Measurements from ENCODE around the gene P4HB. TPM values are rescaled to one million over a fixed set of nuclear protein-coding genes. Genes with fewer than 3 reads are reported as not detected.

Gene P4HB
- total and polyA plus RNA-seq, 2 of the 4 experiments (the other 2 are of a cell fraction), result 599 to 932 TPM

DNA sequence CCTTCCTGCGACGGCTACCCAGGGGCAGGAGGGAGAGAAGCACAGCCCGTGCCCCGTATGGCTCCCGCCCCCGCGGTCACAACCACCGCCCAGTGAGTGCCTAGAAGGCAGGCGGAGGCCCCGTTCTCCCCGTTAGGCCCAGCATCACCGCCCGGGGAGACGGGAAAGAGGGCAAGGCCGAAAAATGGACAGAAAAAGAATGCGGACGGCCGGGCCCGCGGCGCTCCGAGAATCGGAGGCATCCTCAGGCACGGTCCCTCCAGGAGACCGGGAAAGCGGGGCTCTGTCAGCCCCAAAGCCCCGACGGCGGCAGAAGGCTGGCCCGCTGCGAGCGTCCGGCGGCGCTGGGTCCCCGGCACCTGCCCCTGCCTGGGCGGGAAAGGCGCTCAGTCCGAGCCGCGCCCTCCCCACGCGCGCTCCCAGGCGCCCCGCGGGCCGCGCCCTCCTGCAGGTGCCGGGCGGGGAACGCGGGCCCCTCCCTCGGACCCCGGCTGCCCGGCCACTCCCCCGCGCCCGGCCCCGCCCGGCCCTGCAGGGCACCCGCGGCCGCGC is 27.7 kb downstream of the P4HB start:
- peak overlapping the region; percentile 93 for H3K9ac ChIP-seq (ENCODE audit: low read depth, low read length)
- peak overlapping the region; percentile 53 for H2BK120ac ChIP-seq (ENCODE audit: low read depth, low read length)
- H3K9me1 ChIP-seq (ENCODE audit: insufficient read depth, low read length), result peaks cover 28% of the 10 kb centered on the region
- WGBS, 2 experiments (ENCODE audit: extremely low coverage in 2 of 2, insufficient read length in 1 of 2), result 0% methylated on average over 23 of the region's 65 CpGs; no CpG with 5 or more reads in 1 of the 2 experiments
- peak overlapping the region; percentile 87 for H3K4me3 ChIP-seq (ENCODE audit: insufficient read depth, low read depth, low read length)
- H3K23ac ChIP-seq (ENCODE audit: low read depth, low read length), result peak overlapping the region; percentile 97
- H2AK9ac ChIP-seq (replicated peaks; ENCODE audit: low read depth, low read length, poor library complexity), result peak overlapping the region; percentile 98
- in situ Hi-C loops (cut with MboI; ENCODE audit: low sequenced_read_pairs) (no loop called here), dilution Hi-C loops (cut with HindIII; ENCODE audit: low sequenced_read_pairs, unreplicated experiment) (no loop called here), intact Hi-C loops (cut with micrococcal nuclease) (no loop called here)
- H4K91ac ChIP-seq (ENCODE audit: insufficient read depth, low read depth, low read length), result peak overlapping the region; percentile 91
- H3K4me2 ChIP-seq (ENCODE audit: low read depth, low read length), result peak overlapping the region; percentile 99
- peaks cover 29% of the 10 kb centered on the region for H4K20me1 ChIP-seq (ENCODE audit: insufficient read depth, low read length)
- H3K9me3 ChIP-seq (ENCODE audit: control insufficient read depth, insufficient read depth, low read length), result no peaks in the 10 kb centered on the region
- peak overlapping the region; percentile 55; the same call in 1 of the 2 replicates for H3K56ac ChIP-seq (ENCODE audit: extremely low read depth, insufficient read depth, low read length)
- 0 out of 2 replicates have a peak overlapping the region, but pooled peaks have one; percentile 14 for H2BK20ac ChIP-seq (ENCODE audit: low read depth, low read length)
- no peak for TF ChIP-seq ELK1 (IDR thresholded peaks at IDR 0.05; ENCODE audit: borderline replicate concordance, low read depth, low read length)
- TF ChIP-seq BHLHE40 (IDR thresholded peaks at IDR 0.05; ENCODE audit: low read depth, low read length), result peak; percentile 21; the same call in 1 of the 2 replicates
- TF ChIP-seq NFE2L2 (IDR thresholded peaks at IDR 0.05; ENCODE audit: low read depth, low read length), result no peak
- TF ChIP-seq RAD21 (IDR thresholded peaks at IDR 0.05; ENCODE audit: low read length), result no peak
- no peak for TF ChIP-seq POLR2A (IDR thresholded peaks at IDR 0.05; ENCODE audit: low read depth, low read length)
- no peak; the same call in 1 of the 2 replicates for TF ChIP-seq CHD1 (IDR thresholded peaks at IDR 0.05; ENCODE audit: low read depth, low read length)
- no peak overlapping the region for H2BK15ac ChIP-seq (ENCODE audit: low read depth, low read length)
- peaks cover 15% of the 10 kb centered on the region for H3K4me1 ChIP-seq (ENCODE audit: control insufficient read depth, insufficient read depth, low read length)
- H3K18ac ChIP-seq (ENCODE audit: low read depth, low read length), result peak overlapping the region; percentile 66
- ATAC-seq (ENCODE audit: low read depth), result peak; percentile 33
- BruUV-seq (replicated peaks), result no TSS peak
- no peaks in the 10 kb centered on the region for H3K27me3 ChIP-seq (ENCODE audit: control insufficient read depth, insufficient read depth, low read length)
- H4K5ac ChIP-seq (ENCODE audit: low read depth, low read length), result peak overlapping the region; percentile 87
- H2AFZ ChIP-seq (replicated peaks; ENCODE audit: low read length, poor library complexity), result peak overlapping the region; percentile 82
- peaks cover 7% of the 10 kb centered on the region; the same call in 1 of the 2 replicates for H3K36me3 ChIP-seq (ENCODE audit: control insufficient read depth, insufficient read depth, low read length)
- CTCF ChIA-PET, result no interaction called here
- peaks cover 21 to 60% of the 10 kb centered on the region in 2 experiments for H3K79me1 ChIP-seq (ENCODE audit: low read depth in 1 of 2, low read length in 2 of 2)
- H2AK5ac ChIP-seq (ENCODE audit: low read depth, low read length), result peak overlapping the region; percentile 91
- no peak for DNase-seq
- POLR2A ChIA-PET (ENCODE audit: unreplicated experiment), result interaction anchor here (0.6 kb wide), 1 partner anchor 50 kb away, joined by 5 read pairs; no protein-coding TSS in a partner anchor
- peak overlapping the region; percentile 74 to 85 for H4K8ac ChIP-seq (ENCODE audit: low read depth in 2 of 2, low read length in 2 of 2)
- H3K27ac ChIP-seq (ENCODE audit: insufficient read depth, low read length), result peak overlapping the region; percentile 84
- H3K4ac ChIP-seq (ENCODE audit: low read depth, low read length), result peak overlapping the region; percentile 85
- H2BK5ac ChIP-seq (ENCODE audit: low read depth, low read length, poor library complexity, severe bottlenecking), result peak overlapping the region; percentile 72
- H3K14ac ChIP-seq (replicated peaks; ENCODE audit: low read depth, low read length), result peak overlapping the region; percentile 98
